ENCODE data around the gene HECW1. TPM values are rescaled to one million over a fixed set of nuclear protein-coding genes. Genes with fewer than 3 reads are reported as not detected.

The HECW1 gene
- total and polyA plus RNA-seq, 8 donors = 0.04 to 0.69 (median 0.12) TPM; not detected in 5

- no peak for ATAC-seq
- Histone ChIP-seq H3K9me3 (no peaks in the 10 kb centered on the region), H3K4me3 (no peak overlapping the region), H3K36me3 (no peaks in the 10 kb centered on the region), H3K27me3 (no peaks in the 10 kb centered on the region), H3K4me1 (no peaks in the 10 kb centered on the region), H3K27ac (no peak overlapping the region)
- WGBS, 2 donors = 57 to 73% methylated on average over 5 of the region's 5 CpGs
- TF ChIP-seq CTCF (IDR thresholded peaks at IDR 0.05) = no peak
- FAIRE-seq = no peak
- DNase-seq = no peak
- intact Hi-C loops (cut with DNase I) = no loop called here
These were observed 198.6 kb downstream of the HECW1 start for GRCh38 chr7:43311052-43311451.

- Histone ChIP-seq H3K36me3 (no peaks in the 10 kb centered on the region), H3K4me3 (no peak overlapping the region), H3K9me3 (no peaks in the 10 kb centered on the region), H3K4me1 (no peaks in the 10 kb centered on the region), H3K27me3 (no peaks in the 10 kb centered on the region), H3K27ac (no peak overlapping the region)
- ATAC-seq (no peak), DNase-seq (peak in 1 of 6 donors; percentile 57), FAIRE-seq (no peak)
- 88 to 96% methylated on average over 22 of the region's 22 CpGs for WGBS, 2 donors
- intact Hi-C loops (cut with DNase I) = no loop called here
- no peak for TF ChIP-seq CTCF (IDR thresholded peaks at IDR 0.05)
These were observed 199.2 kb downstream of the HECW1 start for GRCh38 chr7:43311694-43312093.

- ATAC-seq (no peak), FAIRE-seq (no peak), DNase-seq (no peak)
- H3K4me1 ChIP-seq = no peaks in the 10 kb centered on the region
- H3K36me3 ChIP-seq = no peaks in the 10 kb centered on the region
- TF ChIP-seq CTCF (IDR thresholded peaks at IDR 0.05) = no peak
- no peak overlapping the region for H3K4me3 ChIP-seq
- 67 to 79% methylated on average over 9 of the region's 9 CpGs for whole genome bisulfite sequencing, 2 donors
- no peaks in the 10 kb centered on the region for H3K9me3 ChIP-seq
- H3K27me3 ChIP-seq = no peaks in the 10 kb centered on the region
- no peak overlapping the region for H3K27ac ChIP-seq
- intact Hi-C loops (cut with DNase I) = no loop called here
These were observed 201.4 kb downstream of the HECW1 start for GRCh38 chr7:43313628-43314378.

GRCh38 chr7:43314379-43315158 is 202.1 kb downstream of the HECW1 start:
- Histone ChIP-seq H3K9me3 (no peaks in the 10 kb centered on the region), H3K36me3 (no peaks in the 10 kb centered on the region), H3K27ac (no peak overlapping the region), H3K4me3 (no peak overlapping the region), H3K4me1 (no peaks in the 10 kb centered on the region), H3K27me3 (no peaks in the 10 kb centered on the region)
- 53 to 64% methylated on average over 7 of the region's 7 CpGs for WGBS, 2 donors
- TF ChIP-seq CTCF (IDR thresholded peaks at IDR 0.05) = no peak
- intact Hi-C loops (cut with DNase I) = no loop called here
- DNase-seq (no peak), FAIRE-seq (no peak), ATAC-seq (no peak)

- Histone ChIP-seq H3K27me3 (no peaks in the 10 kb centered on the region), H3K4me3 (no peak overlapping the region), H3K36me3 (no peaks in the 10 kb centered on the region), H3K9me3 (no peaks in the 10 kb centered on the region), H3K27ac (no peak overlapping the region), H3K4me1 (no peaks in the 10 kb centered on the region)
- FAIRE-seq (no peak), ATAC-seq (peak in 1 of 4 donors; percentile 27), DNase-seq (no peak)
- intact Hi-C loops (cut with DNase I) = no loop called here
- no peak for TF ChIP-seq CTCF (IDR thresholded peaks at IDR 0.05)
- 71 to 74% methylated on average over 6 of the region's 6 CpGs for WGBS, 2 donors
These were observed 204.6 kb downstream of the HECW1 start for GRCh38 chr7:43317075-43317474.

All from pancreas (tissue), 10 donors.